Measurements from ENCODE around the gene PPFIBP1. TPM values are rescaled to one million over a fixed set of nuclear protein-coding genes. Genes with fewer than 3 reads are reported as not detected.

PPFIBP1 gene
- total and polyA plus RNA-seq, 2 of the 8 experiments (the other 6 are each of a cell fraction or from before 2014, with no cell fraction given), result 7.7 to 31.3 TPM

DNA sequence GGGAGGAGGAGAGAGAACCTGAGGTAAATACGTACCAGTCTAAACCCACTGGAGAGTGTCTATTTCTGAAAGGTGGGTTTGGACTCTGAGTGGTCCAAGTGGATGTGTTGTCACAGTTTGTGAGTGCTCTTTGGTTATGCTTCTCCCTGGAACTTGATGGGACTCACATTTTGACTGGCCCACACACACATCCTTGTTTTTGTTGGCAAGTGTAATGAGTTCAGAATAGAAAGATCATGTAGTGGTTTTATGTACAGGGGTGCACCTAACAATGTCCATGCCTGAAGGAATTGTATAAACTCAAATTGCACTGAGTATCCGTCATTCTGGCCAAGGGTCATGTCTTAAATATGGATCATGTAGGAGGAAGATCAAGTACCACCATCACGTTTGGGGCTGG is 4.8 kb downstream of the PPFIBP1 start:
- H2BK20ac ChIP-seq (ENCODE audit: low read length), result no peak overlapping the region
- ChIA-PET POLR2A (ENCODE audit: partially characterized antibody) (no interaction called here), CTCF (ENCODE audit: partially characterized antibody) (interaction anchor here (1.2 kb wide), 1 partner anchor 30 kb away, joined by 5 read pairs; no protein-coding TSS in a partner anchor)
- FAIRE-seq, result no peak
- H3K4me3 ChIP-seq (ENCODE audit: extremely low read depth in 1 of 4, insufficient read depth in 2 of 4, low read depth in 3 of 4, low read length in 4 of 4), result no peak overlapping the region
- H3K4me2 ChIP-seq (ENCODE audit: insufficient read depth in 1 of 2, low read depth in 2 of 2, low read length in 2 of 2), result no peak overlapping the region
- H2AFZ ChIP-seq (ENCODE audit: low read length), result no peak overlapping the region
- no peak overlapping the region for H2BK120ac ChIP-seq (replicated peaks; ENCODE audit: low read depth, low read length)
- H3K23ac ChIP-seq (ENCODE audit: insufficient read length), result no peak overlapping the region
- H2BK5ac ChIP-seq (ENCODE audit: low read depth, low read length), result no peak overlapping the region
- no peaks in the 10 kb centered on the region for H3K36me3 ChIP-seq (ENCODE audit: control insufficient read depth in 2 of 4, insufficient read depth in 4 of 4, low read length in 3 of 4)
- peaks cover 3% of the 10 kb centered on the region in 2 experiments for H4K20me1 ChIP-seq (replicated peaks in 1 of 2; ENCODE audit: control insufficient read depth in 1 of 2, insufficient read depth in 2 of 2, low read length in 2 of 2)
- no peak overlapping the region for H4K5ac ChIP-seq (ENCODE audit: insufficient read length, low read depth, low read length)
- peaks cover 0 to 3% (median under 1%) of the 10 kb centered on the region in 4 experiments; a peak in 2 of 7 replicates for H3K27me3 ChIP-seq (replicated peaks in 1 of 4; ENCODE audit: control insufficient read depth in 3 of 4, extremely low read depth in 1 of 4, insufficient read depth in 3 of 4, low read length in 3 of 4)
- no peak overlapping the region for H3K56ac ChIP-seq (replicated peaks; ENCODE audit: insufficient read length, low read depth, low read length)
- 94% methylated on average over 3 of the region's 3 CpGs; no CpG with 5 or more reads in 1 of the 2 experiments for WGBS, 2 experiments (ENCODE audit: extremely low coverage in 1 of 2, insufficient coverage in 1 of 2, insufficient read length in 1 of 2, insufficient replicate concordance in 2 of 2, low coverage in 1 of 2, low lambda C conversion rate in 2 of 2, missing lambda C conversion rate in 1 of 2)
- no peaks in the 10 kb centered on the region; the same call in 1 of the 2 replicates for H3K79me1 ChIP-seq (ENCODE audit: low read depth, low read length)
- no peak overlapping the region for H3K14ac ChIP-seq (ENCODE audit: insufficient read length)
- H4K91ac ChIP-seq (replicated peaks; ENCODE audit: insufficient read length, low read length), result no peak overlapping the region
- H3K23me2 ChIP-seq (ENCODE audit: low read depth, low read length), result peaks cover 4% of the 10 kb centered on the region
- H3K27ac ChIP-seq (ENCODE audit: low read depth, low read length), result no peak overlapping the region
- H2AK5ac ChIP-seq (ENCODE audit: low read depth, low read length), result no peak overlapping the region
- peaks cover 0 to 40% of the 10 kb centered on the region in 2 experiments; a peak in 3 of 4 replicates for H3K79me2 ChIP-seq (ENCODE audit: control insufficient read depth in 1 of 2, insufficient read depth in 2 of 2, low read length in 2 of 2)
- no peak overlapping the region for H3K4ac ChIP-seq (replicated peaks; ENCODE audit: insufficient read length, low read depth, low read length)
- no peak overlapping the region for H2BK12ac ChIP-seq (ENCODE audit: low read depth, low read length)
- no peak overlapping the region for H3K18ac ChIP-seq (ENCODE audit: extremely low read depth, low read length)
- no peaks in the 10 kb centered on the region for H3K9me3 ChIP-seq (ENCODE audit: insufficient read depth in 2 of 2, low read depth in 1 of 2, low read length in 1 of 2)
- no peak for DNase-seq (ENCODE audit: low read depth in 1 of 2, low spot score in 2 of 2)
- peaks cover 0 to 8% (median under 1%) of the 10 kb centered on the region in 4 experiments; a peak in 2 of 7 replicates for H3K4me1 ChIP-seq (replicated peaks in 1 of 4; ENCODE audit: control insufficient read depth in 3 of 4, insufficient read depth in 4 of 4, low read length in 3 of 4)
- no peak overlapping the region for H2BK15ac ChIP-seq (ENCODE audit: low read length)
- H4K8ac ChIP-seq (ENCODE audit: extremely low read depth, insufficient read depth, low read length), result no peak overlapping the region
- no peak overlapping the region for H3K9ac ChIP-seq (replicated peaks in 1 of 4; ENCODE audit: extremely low read depth in 1 of 4, low read depth in 3 of 4, low read length in 3 of 4)
- TF ChIP-seq CHD1 (IDR thresholded peaks at IDR 0.05; ENCODE audit: low read depth, low read length) (no peak), TAF7 (optimal IDR thresholded peaks at IDR 0.05; ENCODE audit: borderline replicate concordance, low read depth, low read length) (no peak), CEBPB (IDR thresholded peaks at IDR 0.05; ENCODE audit: low read depth, low read length) (no peak), KDM4A (IDR thresholded peaks at IDR 0.05; ENCODE audit: low read depth, low read length, severe bottlenecking) (no peak), POLR2A (IDR thresholded peaks at IDR 0.05; ENCODE audit: control extremely low read depth in 1 of 2, low read depth in 2 of 2, low read length in 2 of 2) (no peak), BRCA1 (IDR thresholded peaks at IDR 0.05; ENCODE audit: low read depth, low read length) (no peak), JUN (IDR thresholded peaks at IDR 0.05; ENCODE audit: low read depth, low read length) (no peak), SP2 (IDR thresholded peaks at IDR 0.05; ENCODE audit: low read length) (no peak), YY1 (IDR thresholded peaks at IDR 0.05; ENCODE audit: low read depth, low read length) (no peak), RAD21 (IDR thresholded peaks at IDR 0.05 in 1 of 2, conservative IDR thresholded peaks at IDR 0.05 in 1 of 2; ENCODE audit: low read depth in 2 of 2, low read length in 2 of 2) (no peak), TCF12 (IDR thresholded peaks at IDR 0.05; ENCODE audit: low read depth, low read length) (no peak)
- TF ChIP-seq, protein P1, sequence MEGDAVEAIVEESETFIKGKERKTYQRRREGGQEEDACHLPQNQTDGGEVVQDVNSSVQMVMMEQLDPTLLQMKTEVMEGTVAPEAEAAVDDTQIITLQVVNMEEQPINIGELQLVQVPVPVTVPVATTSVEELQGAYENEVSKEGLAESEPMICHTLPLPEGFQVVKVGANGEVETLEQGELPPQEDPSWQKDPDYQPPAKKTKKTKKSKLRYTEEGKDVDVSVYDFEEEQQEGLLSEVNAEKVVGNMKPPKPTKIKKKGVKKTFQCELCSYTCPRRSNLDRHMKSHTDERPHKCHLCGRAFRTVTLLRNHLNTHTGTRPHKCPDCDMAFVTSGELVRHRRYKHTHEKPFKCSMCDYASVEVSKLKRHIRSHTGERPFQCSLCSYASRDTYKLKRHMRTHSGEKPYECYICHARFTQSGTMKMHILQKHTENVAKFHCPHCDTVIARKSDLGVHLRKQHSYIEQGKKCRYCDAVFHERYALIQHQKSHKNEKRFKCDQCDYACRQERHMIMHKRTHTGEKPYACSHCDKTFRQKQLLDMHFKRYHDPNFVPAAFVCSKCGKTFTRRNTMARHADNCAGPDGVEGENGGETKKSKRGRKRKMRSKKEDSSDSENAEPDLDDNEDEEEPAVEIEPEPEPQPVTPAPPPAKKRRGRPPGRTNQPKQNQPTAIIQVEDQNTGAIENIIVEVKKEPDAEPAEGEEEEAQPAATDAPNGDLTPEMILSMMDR (IDR thresholded peaks at IDR 0.05; ENCODE audit: control extremely low read depth in 1 of 3, insufficient read depth in 1 of 3, low read depth in 1 of 3, low read length in 3 of 3), result no peak

All from H1 (cell line).